Measurements from ENCODE around the gene IFITM5.
"Not testable (repeated sequence)": the region's sequence is repeated elsewhere in the genome, so short reads cannot be mapped to it uniquely, and the experiment has no call there.

Gene IFITM5

DNA sequence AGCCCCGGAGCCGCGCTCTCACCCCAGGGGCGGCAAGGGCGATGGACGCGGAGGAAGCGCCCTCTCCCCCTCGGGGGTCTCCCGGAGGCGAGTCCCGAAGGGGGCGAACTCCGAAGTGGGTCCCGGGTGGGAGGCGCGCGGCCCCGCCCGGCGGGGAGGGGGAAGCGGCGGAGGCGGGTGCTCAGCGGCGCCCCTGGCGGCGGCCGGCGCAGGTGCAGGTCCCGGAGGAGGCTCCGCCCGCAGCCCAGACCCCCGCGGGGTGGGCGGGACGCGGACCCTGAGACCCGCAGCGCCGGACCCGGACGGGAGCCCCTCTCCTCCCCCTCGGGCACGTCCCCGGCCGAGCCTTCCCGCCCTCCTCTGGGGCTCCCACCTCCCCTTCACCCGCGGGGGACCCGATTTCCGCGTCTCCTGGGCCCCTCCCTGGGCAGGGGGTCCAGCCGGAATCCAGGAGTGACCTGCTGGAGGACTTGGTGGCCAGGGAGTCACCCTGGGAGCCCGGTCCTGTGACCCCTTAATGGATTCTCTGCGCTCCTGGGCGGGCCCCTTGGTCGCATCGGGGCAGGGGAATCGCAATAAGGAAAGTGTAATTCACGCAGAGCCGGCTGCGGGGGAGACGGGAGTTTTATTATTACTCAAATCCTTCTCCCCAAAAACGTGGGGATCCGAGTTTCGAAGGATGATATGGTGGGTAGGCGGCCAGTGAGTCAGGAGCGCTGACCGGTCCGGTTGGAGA is 11.9 kb upstream of the IFITM5 start:
- not testable (repeated sequence) for DNase-seq

DNA sequence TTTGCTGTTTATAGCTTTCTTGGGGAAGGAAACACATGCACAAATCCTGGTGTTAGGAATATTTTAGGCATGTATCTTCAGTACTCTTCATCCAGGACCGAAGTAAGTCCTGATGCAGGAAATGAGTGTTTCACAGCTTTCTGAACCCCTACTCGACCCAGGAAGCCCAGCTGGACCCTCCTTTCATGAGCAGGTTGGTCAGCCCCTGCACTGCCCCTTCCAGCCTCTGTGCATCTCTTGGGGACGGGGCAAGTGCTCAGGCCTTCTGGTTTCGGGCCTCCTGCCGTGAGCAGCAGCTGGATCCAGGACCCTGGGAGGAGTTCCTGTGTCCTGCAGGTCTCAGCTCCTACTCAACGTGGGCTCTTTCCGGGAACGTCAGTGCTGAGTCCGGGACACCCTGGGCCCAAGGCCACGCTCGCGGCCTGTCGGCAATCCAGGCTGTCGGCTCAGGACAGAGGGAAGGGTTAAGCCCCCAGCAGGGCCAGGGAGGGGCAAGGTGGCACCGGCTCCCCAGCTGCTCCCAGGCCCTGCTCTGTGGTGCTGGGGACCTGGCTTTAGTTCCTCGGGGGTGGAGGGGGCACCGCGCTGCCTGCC is 10.8 kb upstream of the IFITM5 start:
- not testable (repeated sequence) for DNase-seq

DNA sequence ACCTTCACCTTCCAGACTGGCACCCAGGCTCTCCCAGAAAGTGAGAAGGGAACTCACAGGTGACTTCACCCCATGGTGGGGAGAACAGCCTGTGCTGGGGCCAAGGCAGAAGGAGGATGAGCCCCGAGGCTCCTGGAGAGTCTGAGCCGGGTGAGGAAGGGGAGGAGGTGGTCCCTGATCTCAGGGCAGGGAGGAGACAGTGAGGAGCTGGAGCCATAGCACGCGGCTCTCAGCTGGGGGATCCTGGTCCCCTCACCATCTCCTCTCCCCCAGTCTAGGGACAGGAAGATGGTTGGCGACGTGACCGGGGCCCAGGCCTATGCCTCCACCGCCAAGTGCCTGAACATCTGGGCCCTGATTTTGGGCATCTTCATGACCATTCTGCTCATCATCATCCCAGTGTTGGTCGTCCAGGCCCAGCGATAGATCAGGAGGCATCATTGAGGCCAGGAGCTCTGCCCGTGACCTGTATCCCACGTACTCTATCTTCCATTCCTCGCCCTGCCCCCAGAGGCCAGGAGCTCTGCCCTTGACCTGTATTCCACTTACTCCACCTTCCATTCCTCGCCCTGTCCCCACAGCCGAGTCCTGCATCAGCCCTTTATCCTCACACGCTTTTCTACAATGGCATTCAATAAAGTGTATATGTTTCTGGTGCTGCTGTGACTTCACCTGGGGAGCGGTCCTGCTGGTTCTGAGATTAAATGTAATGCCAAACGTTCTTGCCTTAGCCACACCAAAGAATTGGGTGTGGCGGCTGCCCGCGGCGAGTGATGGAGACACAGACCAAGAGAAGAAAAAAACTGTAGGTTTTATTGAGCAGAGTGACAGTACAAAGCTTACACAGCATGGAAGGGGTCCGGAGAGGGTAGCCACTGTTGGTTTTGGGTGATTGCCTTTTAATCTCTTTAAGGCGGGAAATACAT is 9.7 kb upstream of the IFITM5 start:
- not testable (repeated sequence) for DNase-seq

DNA sequence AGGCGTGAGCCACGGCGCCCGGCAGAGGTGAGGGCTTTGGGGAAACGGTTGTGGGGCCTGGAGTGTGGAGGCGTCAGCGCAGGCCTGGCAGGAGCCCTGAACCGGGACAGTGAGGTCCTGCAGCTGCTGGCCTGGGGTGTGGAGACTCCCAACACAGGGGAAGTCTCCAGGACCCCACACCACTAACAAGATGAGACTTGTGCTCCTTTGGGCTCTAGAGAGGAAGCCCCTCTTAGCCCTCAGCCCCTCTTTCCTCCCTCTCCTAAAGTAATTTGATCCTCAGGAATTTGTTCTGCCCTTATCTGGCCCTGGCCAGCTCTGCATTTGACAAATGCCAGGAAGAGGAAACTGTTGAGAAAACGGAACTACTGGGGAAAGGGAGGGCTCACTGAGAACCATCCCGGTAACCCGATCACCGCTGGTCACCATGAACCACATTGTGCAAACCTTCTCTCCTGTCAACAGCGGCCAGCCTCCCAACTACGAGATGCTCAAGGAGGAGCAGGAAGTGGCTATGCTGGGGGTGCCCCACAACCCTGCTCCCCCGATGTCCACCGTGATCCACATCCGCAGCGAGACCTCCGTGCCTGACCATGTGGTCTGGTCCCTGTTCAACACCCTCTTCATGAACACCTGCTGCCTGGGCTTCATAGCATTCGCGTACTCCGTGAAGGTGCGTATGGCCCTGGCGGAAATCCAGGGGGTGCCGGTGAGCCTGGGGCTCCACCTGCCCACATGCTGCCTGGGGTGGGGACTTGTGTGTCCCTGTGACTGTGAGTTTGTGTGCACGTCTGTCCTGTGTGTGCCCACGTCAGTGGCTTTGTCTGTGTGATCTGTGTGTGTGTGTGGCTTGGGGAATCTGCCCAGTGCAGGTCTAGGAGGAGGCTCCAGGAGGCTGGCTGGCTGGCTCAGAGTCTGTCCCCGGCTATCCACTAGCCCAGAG is 8.7 kb upstream of the IFITM5 start, which contains the start of gene IFITM2:
Gene IFITM2 (plus strand): TSS at position 51 of the 943 bp plus-strand sequence. CDS start 377 bp downstream, at position 428.
- DNase-seq, result not testable (repeated sequence)

DNA sequence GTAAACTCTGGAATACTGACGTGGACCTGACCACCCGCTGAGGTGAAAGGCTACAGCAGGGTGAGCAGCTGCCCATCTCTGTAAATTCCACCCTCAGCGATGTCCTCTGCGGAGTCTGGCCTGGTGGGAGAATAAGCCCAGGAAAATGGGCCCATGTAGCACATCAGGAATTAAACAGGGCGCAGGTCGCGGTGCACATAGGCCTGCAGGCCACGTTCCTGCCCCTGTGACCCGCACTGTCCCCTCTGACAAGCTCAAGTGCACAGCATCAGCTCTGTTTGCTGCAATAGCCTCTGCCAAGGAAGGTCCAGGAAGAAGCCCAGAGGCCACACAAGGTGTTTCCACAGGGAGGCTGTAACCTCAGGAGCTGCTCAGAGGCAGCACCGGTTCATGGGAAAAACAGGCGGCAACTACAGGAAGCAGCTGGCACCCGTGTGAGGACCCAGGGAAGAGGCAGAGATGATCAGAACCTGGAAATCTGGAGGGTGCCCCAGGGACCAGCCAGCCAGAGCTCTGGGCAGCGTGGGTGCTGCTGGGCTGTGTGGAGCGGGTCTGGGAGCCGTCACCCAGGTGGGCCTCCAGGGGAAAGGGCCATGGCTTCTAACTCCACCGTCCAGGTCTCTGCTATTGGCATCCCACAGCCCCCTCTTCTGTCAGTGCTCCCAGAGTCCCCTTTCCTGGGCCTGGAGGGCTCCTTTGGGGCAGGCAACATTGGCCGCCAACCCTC is 7.5 kb upstream of the IFITM5 start:
- no peak for DNase-seq

DNA sequence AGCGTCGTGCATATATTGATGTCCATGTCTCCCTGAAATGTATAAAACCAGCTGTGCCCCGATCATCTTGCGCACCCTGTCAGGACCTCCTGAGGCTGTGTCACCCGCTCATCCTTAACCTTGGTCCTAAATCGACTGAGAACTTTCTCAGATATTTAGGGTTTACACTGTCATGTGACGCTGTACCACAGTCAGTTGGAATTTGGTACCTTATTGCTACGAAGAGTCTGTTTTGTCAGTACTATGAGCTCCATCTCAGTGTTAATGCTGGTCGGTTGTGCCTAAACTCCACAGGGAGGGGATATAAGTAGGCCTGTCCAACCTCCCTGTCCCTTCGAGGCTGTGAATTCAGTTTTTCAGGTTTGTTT is 6.5 kb upstream of the IFITM5 start:
- no peak for DNase-seq

DNA sequence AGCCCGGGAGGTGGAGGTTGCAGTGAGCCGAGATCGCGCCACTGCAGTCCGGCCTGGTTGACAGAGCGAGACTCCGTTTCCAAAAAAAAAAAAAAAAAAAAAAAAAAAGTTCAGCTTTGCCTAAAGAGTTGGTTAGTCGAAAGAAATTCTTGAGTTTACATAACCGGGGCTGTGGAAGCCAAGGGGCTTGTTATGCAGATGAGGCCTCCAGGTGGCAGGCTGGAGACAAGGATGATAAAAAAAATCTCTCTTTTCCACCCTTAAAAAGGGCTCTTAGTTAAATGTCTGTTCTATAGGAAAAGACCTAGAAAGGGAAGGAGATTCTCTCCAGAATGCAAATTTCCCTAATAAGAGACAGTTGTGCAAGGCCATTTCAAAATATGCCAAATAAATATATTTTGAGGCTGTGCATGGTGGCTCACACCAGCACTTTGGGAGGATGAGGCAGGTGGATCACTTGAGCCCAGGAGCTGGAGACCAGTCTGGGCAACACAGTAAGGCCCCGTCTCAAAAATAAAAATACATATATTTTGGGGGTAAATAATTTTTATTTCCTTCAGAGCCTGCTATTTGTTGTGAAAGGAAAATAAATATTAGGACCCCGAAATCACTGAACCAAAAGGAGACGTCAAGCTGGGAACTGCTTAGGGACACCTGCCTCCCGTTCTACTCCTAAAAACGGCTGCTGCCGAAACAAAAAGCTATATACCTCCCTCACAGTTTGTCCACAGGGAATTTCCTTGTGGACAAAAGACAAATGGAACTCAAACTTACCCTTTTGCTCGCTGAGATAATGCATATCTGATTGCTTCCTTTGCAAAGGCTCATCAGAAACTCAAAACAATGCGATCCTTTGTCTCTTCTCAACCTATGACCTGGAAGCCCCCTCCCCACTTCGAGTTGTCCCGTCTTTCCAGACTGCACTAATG is 5.9 kb upstream of the IFITM5 start:
- peak; percentile 53 for DNase-seq

DNA sequence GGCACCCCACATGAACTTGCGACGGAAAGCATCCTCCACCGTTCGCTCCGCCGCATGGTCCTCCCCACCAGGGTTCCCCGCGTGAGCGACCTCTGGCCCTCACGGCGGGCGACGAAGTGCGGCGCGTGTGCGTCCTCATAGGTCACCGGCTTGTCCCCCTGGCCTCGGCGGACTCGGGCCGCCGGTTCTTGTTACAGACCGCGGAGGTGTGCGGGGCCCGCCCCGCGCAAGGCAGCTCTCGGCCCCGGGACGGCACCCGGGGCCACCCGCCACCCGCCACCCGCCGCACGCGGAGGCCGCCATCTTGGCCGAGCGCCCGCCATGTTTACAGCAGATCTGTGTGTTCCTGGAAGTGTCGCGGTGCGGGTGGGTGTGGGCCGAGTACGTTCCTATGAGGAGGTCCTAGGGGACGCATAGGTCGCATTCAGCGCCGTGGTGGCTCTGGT is 4.8 kb upstream of the IFITM5 start:
- DNase-seq, result no peak

DNA sequence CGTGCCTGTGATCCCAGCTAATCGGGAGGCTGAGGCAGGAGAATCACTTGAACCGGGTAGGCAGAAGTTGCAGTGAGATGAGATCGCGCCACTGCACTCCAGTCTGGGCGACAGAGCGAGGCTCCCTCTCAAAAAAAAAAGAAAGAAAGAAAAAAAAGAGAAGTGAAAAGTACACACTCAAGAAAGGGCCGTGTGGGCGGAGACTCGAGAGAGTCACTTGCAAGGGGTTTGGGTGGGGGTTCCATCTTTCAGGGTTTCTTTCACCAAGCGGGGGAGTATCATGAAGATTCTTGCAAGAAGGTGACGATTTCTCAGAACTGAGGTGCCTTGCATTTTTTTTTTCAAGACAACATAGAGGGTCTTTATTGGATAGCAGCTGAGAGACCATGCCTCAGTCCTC is 4.0 kb upstream of the IFITM5 start:
- DNase-seq, result no peak

DNA sequence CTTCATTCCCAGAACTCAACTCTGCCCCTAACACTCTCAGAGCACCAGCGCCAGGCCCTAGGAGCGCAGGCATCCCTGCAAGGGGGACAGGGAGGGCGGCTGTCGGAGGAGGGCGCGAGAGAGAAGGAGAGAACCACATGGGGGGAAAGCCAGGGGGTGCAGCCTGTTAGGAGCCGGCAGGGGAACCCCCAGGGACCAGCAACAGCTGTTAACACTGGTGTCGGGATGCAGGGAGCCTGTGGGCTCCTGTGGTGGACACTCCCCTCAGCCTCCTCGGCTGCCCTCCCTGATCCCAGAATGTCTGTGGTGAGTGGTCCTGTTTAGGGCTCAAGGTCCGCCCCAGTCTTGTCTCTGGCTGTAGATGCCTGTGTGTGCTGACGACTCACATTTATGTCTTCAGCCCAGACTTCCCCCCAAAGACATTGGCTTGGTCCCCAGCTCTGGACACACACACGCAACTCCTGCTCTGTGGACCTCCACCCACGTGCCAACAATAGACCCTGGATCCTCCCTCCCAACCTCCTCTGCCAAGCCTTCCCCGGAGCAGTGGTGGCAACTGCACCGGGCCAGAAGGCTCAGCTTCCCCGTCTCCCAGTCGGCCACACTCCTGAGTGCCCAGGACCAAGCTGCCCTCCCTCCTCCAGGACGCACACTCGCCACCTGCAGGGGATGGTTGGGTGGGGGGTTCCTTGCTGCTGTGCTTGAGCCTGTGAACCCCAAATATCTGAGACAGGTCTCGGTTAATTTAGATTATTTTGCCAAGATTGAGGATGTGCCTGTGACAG is 817 bp upstream of the IFITM5 start:
- no peak for DNase-seq

DNA sequence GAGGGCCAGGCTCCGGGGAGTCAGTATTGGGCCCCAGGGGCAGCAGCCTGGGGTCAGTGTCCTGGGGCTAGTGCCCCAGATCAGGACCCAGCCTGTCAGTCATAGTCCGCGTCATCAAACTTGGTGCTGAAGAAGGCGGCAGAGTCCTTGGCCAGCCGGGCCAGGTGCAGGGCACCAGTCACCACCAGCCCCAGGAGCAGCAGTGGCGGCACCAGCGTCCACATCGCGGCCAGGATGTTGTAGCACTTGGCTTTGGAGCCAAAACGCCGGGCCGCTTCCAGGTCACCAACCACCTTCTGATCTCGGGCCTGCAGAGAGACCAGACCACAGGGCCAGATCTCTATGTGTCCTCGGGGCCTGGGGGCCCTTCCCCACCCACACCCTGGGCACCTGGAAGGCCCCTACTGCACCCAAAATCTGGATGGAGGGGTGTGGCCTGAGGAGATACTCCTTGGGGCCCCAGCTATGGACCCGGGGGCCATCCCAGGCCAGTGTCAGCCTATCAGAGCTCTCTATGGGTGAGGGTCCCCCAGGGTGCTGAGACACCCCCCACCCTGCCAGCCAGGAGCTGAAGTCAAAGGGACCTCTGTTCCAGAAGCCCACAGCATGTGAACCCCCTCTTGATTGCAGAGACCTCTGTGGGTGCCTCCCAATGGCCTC is 790 bp downstream of the IFITM5 start:
- DNase-seq, result no peak

DNA sequence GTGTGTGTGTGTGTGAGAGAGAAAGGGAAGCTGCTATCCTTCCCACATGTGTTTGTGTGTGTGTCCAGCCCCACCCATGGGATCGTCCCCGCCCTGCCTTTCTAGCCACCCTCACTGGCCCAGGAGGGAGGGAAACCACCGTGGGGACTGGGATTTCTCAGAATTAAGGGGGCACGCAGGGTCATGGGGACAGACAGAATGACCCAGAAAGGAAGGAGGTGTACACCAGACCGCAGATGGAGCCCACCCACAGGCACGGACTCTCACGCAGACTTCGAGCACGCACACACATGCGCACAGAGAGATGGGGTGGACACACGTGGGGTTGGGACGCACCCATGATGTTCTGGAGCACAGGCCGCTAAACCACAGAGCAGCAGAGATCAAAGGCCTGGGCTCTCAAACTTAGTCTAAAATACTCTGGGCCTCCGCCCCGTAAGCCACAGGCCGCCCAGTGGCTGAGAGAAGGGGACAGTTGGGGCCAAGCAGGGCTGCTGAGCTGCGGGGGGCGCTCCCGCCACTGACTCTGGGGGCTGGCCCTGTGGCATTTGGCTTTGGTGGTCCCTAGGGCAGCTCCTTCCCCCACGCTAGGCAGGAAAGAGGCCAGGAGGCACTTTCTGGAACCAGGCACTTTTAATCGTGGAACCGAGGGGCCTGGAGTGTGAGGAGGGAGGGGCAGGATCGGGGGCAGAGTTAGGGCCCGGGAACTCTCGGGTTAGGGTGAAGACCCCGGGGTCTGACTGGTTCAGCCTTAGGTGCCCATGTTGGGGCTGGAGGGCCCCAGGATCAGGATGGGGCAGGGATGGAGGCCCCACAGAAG is 1.5 kb downstream of the IFITM5 start:
- no peak for DNase-seq

DNA sequence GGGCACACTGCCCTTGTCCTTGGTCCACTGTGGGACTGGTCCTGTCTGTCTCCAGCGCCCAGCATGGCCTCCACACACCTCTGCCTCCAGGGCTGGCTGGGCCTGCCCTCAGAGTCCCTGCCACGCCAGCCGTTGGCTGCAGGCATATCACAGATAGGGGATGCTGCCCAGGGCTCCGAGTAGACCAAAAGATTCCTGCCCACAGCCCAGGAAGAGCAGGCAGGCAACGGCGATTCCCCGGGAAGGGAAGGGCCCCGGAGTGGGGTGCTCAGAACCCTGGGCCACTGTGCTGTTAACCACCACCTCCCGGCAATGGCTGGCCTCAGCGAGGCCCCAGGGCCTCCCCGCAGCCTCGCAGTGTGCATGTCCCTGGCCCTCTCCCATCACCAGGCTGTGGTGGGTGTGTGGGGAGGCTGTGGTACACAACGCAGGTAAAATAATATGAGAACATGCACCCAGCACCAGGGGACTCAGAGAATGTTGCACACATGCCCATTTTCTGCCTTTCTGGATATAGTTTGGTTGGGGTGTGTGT is 2.2 kb downstream of the IFITM5 start:
- no peak for DNase-seq

DNA sequence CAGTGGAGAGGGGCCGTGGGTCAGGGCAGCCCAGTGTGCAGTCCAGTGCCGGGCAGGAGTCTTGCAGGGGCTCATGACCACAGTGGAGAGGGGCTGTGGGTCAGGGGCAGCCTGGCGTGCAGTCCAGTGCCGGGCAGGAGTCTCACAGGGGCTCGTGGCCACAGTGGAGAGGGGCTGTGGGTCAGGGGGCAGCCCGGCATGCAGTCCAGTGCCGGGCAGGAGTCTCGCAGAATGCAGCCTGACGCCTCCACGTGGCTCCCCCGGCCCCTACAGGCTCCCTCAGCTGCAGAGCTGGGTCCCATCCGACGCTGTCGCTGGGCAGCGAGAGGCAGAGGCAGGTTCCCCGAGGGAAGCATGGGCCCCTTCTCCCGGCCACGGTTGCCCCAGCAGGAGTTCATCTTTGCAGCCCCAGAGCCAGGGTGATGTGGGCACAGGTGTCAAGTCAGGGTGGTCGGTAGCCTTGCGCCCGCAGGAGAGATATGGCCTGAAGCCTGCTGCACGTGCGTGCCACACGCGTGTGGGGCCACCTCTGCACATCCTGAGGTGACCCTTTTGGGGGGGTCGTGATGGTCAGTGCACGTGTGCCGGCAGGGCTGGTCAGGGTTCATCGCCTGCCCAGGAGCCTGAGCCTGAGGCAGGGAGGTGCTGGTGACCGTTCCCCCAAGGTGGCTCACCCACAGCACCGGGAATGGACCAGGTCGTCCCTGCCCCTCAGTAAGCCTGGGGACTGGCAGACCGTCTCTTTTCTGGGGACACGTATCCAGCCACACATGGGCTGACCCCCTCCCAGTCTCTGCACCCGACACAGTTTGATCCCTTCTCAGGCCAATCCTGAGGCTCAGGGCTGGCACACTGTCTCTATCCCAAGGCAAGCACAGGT is 2.9 kb downstream of the IFITM5 start:
- DNase-seq, result no peak

DNA sequence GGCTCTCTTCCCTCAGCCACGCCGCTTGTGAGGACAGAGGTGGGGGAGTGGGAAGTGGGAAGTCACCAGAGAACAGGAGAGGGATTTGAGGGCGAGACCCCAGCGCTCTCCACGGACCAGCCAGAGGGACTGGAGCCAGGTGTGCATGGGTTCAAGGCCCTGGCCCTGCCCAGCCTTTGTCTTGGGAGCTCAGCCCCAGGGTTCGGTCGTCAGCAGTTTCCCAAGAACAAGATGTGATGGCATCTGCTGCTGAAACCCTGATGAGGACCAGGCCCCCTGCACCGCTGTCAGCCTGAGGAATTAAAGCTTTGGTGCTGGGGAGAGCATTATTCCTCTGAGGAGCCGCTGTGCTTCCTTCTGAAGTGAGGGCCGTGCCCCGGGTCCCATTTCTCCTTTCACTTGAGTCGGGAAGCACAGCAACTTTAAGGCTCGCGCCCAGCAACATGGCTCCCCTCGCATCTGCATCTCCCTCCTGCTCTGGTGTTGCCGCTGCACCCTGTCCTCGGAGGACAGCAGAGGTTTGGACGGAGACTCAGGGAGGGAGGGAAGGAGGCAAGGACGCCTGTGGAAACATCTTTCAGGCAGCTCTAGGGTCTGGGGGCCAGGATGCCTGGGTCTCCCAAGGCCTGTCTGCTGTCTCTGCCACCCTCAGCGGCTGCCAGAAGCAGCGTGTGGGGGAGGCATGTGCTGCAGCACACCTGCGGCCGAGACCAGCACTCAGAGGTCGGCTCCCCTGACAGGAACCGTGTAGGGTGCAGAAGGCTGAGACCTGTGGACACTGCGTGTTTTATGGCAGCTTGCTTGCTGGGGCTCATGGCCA is 3.8 kb downstream of the IFITM5 start:
- DNase-seq, result no peak

DNA sequence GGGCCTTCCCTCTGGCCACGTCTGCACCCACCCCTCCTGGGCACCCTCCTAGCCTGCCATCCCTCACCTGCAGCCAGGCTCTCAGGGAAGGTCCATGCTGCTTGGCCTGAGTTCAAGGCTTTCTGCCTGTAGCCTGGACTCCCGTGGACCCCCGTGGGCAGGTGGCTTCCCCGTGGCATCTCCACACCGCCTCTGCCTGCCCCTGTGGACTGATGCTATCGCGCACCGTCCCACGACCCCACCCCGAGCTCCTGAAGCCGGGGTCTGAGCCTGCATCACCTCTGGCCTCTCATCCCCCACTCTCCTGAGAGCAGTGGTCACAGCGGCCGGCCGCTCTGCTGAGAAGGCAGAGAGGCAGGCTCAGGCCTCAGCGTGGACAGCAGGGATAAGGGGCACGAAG is 4.5 kb downstream of the IFITM5 start:
- DNase-seq, result no peak

Measured in effector CD8-positive, alpha-beta T cell (primary cell).